ENCODE measurements around the gene SLC35G3.

Gene SLC35G3

GRCh38 chr17:35149941-35150340 is 44.3 kb downstream of the SLC35G3 start:
- no peak overlapping the region for H3K4me3 ChIP-seq (replicated peaks in 1 of 2; ENCODE audit: low read depth in 2 of 2, low read length in 2 of 2)
- DNase-seq (ENCODE audit: low read depth in 2 of 2), result no peak
- no peak for TF ChIP-seq CTCF (IDR thresholded peaks at IDR 0.05; ENCODE audit: low read depth, low read length)

DNA sequence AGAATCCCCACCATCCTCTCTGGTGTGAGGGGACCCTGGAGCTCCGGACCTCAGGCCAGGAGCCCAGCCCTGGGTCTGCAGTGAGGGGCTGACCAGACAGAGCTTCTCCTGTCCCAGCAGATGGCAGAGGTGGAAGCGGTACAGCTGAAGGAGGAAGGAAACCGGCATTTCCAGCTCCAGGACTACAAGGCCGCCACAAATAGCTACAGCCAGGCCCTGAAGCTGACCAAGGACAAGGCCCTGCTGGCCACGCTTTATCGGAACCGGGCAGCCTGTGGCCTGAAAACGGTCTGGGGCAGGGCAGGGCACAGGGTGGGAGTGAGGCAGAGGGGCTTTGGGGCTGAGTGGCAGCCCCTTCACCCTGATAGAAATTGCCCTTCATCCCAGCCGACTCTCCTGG is 46.0 kb downstream of the SLC35G3 start:
- H3K4me3 ChIP-seq (replicated peaks in 1 of 2; ENCODE audit: low read depth in 2 of 2, low read length in 2 of 2), result no peak overlapping the region
- TF ChIP-seq CTCF (IDR thresholded peaks at IDR 0.05; ENCODE audit: low read depth, low read length), result no peak
- DNase-seq (ENCODE audit: low read depth in 2 of 2), result no peak

DNA sequence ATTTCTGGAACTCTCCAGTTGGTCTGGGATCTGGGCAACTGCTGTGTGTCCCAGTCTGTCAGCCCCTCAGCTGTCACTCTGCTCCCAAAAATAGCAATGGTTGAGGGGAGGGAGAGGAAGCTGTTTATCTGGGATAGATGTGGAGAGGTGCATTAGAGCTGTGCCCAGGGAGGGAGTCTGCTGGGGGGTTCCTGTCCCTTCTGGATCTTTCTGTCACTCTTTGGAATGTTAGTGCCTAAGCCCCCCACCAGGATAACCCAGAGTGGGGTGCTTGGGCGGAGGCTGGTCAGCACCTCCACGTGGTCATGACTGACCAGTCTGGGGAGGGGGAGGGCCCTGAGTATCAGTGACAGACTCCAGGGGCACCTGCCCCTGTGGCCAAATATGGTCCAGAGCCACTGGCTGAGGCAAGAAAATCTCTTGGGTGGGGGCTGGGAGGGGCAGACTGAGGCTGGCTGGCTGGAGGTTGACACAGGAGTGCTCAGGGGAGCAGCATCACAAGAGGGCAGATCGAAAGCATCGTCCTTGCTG is 46.8 kb downstream of the SLC35G3 start, which contains the start of gene UNC45B:
Gene UNC45B (plus strand): TSS at position 443 of the 531 bp plus-strand sequence. CDS start 447 bp downstream, outside the sequence.
- DNase-seq (ENCODE audit: low read depth in 2 of 2), result no peak
- no peak within 1 kb of the TSS for H3K4me3 ChIP-seq (replicated peaks in 1 of 2; ENCODE audit: low read depth in 2 of 2, low read length in 2 of 2)
- TF ChIP-seq CTCF (IDR thresholded peaks at IDR 0.05; ENCODE audit: low read depth, low read length), result no peak

GRCh38 chr17:35146214-35146833 is 47.9 kb downstream of the SLC35G3 start:
- no peak overlapping the region for H3K4me3 ChIP-seq (replicated peaks in 1 of 2; ENCODE audit: low read depth in 2 of 2, low read length in 2 of 2)
- DNase-seq (ENCODE audit: low read depth in 2 of 2), result no peak
- TF ChIP-seq CTCF (IDR thresholded peaks at IDR 0.05; ENCODE audit: low read depth, low read length), result no peak

DNA sequence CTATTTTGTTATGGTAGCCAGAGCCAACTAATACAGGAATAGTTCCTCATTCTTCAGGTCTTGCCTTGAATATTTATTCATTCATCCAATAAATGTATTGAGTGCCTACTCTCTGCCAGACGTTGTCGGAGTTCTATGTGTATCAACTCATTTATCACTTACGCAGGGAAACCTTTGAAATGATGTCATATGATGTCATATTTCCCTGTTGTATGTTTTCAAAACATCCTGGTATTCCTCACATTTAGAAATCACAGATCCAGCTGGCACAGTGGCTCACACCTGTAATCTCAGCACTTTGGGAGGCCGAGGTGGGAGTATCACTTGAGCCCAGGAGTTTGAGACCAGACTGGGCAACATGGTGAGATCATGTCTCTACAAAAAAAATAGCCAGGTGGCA is 49.4 kb downstream of the SLC35G3 start:
- no peak overlapping the region for H3K4me3 ChIP-seq (replicated peaks in 1 of 2; ENCODE audit: low read depth in 2 of 2, low read length in 2 of 2)
- no peak for DNase-seq (ENCODE audit: low read depth in 2 of 2)
- no peak for TF ChIP-seq CTCF (IDR thresholded peaks at IDR 0.05; ENCODE audit: low read depth, low read length)

Data from cardiac fibroblast (primary cell).